HG02970 (cell line): ENCODE results near the gene TUBG1.

Source experiments
- ATAC-seq: cut with Tn5 transposase; IDR thresholded peaks from one replicate; pipeline ENCODE4 v1.9.1; 2021; ENCODE audit warnings: mild to moderate bottlenecking, moderate library complexity, moderate number of reproducible peaks; ENCODE audit not compliant: unreplicated experiment, low FRiP score

Gene TUBG1

DNA sequence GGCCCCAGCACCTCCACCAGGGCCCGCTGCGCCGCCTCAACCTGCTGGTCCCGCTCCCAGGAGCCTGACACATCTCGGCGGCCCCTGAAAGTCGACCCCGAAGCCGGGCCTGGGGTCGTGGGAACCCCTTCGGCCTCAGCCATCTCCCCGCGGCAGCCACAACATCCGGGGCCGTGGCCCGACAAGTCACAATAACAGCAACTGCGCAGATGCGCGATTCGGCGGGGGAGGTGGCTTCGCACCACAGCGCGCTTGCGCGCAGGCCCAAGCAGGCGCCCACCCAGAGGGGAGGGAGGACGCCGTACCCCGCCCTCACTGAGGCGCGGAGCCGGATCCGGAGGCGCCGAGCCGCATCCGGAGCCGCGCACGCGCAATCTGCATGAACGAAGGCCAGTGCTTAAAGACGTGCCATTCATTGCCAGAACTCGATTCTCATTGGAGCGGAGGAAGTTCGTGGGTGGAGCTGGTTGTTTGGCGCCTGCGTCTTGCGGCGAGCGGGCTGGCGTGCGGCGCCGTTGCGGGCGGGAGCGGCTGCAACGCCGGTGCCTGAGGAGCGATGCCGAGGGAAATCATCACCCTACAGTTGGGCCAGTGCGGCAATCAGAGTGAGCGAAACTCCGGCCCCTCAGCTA lies at the start of gene TUBG1, which contains the start of gene RETREG3:
Gene TUBG1 (plus strand): TSS at position 502 of the 632 bp plus-strand sequence. CDS start 55 bp downstream, at position 557.
Gene RETREG3 (minus strand): TSS at position 193 of the 632 bp plus-strand sequence. CDS start 50 bp downstream, at position 143.
- peak; percentile 96 for ATAC-seq

GRCh38 chr17:42560246-42560645 lies 49.2 kb upstream of the TUBG1 start:
- no peak for ATAC-seq

- ATAC-seq = no peak
These were observed 47.5 kb upstream of the TUBG1 start, which contains the start of gene COASY for GRCh38 chr17:42561897-42562387. Gene COASY (plus strand): TSS chr17:42562148. CDS start chr17:42562623, 475 bp downstream.

- ATAC-seq = no peak
These were observed 46.9 kb upstream of the TUBG1 start for GRCh38 chr17:42562388-42563142.

DNA sequence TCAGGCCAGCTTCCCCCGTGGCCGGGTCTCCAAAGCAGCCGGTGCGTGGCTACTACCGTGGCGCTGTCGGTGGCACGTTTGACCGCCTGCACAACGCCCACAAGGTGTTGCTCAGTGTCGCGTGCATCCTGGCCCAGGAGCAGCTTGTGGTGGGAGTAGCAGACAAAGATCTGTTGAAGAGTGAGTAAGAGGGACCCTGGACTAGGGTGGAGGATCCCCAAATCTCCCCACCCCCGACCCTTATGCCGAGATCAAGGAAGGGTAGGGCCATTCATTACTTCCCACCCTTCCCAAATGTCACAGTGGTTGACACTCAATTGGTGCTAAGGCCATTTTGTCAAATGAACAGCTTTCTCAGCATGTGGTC lies 46.4 kb upstream of the TUBG1 start:
- ATAC-seq = no peak

GRCh38 chr17:42563543-42563942 lies 45.9 kb upstream of the TUBG1 start:
- no peak for ATAC-seq

DNA sequence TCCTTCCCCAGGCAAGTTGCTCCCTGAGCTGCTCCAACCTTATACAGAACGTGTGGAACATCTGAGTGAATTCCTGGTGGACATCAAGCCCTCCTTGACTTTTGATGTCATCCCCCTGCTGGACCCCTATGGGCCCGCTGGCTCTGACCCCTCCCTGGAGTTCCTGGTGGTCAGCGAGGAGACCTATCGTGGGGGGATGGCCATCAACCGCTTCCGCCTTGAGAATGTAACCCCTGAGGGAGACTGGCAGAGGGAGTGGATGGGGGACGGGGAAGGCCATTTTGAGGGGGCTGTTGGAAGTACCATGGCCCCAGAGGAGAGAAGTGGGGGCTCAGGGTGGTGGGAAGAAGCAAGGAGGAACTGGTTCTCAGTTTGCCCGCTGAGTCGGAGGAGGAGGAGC lies 45.5 kb upstream of the TUBG1 start:
- ATAC-seq = no peak

GRCh38 chr17:42564815-42565522 lies 44.5 kb upstream of the TUBG1 start:
- ATAC-seq = no peak

DNA sequence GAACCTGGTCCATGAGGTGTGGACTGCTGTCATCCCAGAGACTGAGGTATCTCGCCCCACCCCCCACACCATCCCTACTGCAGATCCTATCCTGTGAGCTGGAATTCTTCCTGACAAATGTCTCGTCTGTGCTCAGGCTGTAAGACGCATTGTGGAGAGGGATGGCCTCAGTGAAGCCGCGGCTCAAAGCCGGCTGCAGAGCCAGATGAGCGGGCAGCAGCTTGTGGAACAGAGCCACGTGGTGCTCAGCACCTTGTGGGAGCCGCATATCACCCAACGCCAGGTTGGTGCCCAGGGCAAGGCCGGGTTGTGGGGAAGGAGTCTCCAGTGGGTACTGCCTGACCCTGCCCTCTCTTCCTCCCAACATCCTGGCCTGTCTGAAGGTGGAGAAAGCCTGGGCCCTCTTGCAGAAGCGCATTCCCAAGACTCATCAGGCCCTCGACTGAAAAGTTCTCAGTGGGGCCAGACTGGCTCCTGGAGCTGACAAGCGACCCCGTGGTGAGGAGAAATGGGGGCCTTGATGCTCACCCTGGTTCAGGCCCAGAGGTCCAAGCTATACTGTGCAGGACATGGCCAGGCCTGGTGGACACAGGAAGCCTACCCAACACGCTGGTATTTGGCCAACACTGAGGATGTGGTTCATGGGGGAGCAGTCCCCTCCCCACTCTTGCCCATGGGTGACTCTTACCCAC lies 43.8 kb upstream of the TUBG1 start:
- ATAC-seq = no peak

GRCh38 chr17:42566215-42566882 lies 43.1 kb upstream of the TUBG1 start:
- ATAC-seq = no peak

DNA sequence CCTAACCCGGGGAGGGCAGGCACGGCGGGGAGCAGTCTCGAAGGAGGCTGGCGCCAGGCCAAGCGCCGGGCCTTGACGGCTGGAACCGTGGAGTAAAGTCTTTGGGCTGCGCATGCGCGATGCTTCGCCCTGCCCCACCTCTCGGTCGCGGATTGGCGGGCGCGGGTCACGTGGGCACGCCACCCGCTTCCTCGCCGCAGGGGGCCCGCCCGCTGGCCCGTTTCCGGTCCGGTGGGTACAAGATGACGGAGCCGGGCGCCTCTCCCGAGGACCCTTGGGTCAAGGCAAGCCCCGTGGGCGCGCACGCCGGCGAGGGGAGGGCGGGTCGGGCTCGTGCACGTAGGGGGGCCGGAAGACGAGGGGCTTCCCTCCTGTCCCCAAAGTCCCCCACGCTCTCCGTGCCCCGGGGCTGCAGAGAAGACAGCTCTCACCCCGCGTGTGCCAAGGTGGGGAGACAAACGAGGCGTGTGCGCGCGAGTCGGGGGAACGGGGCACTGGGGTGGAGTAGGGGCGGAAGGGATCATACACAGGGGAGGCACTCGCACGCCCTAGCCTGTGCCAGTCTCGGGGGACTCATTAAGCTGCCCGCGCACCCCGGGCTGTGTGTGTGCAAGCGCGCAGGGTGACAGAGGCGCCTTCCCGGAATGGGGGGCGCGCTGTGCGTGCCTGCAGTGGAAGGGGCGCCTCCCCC lies 42.5 kb upstream of the TUBG1 start, which contains the start of gene MLX:
Gene MLX (plus strand): TSS at position 218 of the 691 bp plus-strand sequence. CDS start 25 bp downstream, at position 243.
- ATAC-seq = peak; percentile 74

DNA sequence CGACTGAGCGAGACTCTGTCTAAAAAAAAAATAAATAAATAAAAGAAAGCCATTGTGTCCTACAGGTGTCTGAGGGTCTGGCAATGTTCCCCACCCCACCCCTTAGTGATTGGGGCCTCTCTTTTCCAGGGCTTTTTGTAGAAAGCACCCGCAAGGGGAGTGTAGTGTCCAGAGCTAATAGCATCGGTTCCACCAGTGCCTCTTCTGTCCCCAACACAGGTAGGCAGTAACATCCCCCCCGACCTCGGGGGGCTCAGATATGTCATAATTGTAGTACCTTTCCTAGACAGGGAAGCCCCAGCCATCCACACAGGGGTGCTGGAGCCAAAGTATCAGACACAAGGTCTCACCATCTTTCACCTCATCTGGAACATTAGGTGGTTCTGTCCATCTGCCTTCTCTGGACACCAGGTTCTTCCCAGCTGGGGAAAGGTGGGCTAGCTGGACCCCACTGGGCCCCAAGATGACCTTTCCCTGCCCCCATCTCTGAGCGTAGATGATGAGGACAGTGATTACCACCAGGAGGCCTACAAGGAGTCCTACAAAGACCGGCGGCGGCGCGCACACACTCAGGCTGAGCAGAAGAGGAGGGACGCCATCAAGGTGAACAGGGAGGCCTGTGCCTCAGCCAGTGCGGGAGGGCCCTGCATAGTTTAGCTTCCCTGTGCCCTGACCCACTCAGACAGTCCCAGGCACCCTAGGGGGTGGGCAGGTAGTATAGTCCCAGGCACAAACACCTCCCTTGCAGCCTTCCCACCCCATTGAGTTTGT lies 41.0 kb upstream of the TUBG1 start:
- no peak for ATAC-seq

GRCh38 chr17:42571435-42572225 lies 37.9 kb upstream of the TUBG1 start:
- no peak for ATAC-seq

GRCh38 chr17:42573095-42573494 lies 36.4 kb upstream of the TUBG1 start:
- ATAC-seq = no peak

DNA sequence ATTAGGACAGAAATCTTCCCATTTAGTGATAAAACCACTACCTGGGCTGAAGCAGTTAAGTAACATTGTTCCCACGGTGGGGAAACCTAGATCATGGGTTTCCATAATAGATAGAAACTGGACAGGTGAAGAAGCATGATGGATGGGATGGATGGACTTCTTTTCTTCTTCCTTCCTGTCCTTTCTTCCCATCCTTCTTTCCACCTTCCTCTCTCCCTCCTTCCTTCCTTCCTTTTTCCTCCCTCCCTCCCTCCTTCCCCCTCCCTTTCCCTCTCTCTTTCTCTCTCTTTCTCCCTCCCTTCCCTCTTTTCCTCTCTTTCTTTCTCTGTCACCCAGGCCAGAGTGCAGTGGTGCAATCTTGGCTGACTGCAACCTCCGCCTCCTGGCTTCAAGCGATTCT lies 35.0 kb upstream of the TUBG1 start:
- no peak for ATAC-seq

GRCh38 chr17:42577140-42577531 lies 32.3 kb upstream of the TUBG1 start:
- no peak for ATAC-seq

DNA sequence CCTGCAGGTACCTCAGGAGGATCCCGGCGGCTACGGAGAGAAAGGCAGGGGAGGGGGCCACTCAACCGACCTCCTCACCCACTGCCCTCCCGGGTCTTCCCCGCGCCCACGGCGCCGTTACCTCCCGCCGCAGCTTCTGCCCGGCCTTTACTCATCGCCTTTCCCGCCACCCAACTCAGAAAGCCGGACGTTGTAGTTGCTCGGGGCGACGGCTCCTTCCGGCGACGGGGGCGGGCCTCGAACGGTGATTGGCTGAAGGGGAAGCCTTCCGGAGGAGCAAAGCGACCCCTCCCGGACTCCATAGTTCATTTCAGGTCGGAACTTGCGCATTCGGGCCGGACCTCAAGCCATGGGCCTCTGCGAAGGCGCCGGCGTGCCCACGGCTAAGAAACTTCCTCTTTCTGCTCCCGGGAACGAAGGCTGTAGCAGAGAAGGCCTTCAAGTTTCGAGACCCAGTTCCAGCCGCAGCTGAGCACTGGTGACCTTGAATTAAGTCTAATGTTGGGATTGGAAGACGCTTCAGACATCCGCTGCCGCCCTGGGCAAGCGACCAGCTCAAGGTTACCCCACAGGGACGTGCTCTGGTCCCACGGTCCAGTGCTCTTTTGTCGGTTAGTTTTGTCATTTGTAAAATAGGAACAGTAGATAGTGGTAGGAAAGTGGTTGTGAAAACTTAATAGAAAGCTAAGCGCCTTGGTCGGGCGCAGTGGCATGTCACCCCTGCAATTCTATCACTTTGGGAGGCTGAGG lies 31.8 kb upstream of the TUBG1 start, which contains the start of gene PSMC3IP:
Gene PSMC3IP (minus strand): TSS at position 198 of the 750 bp plus-strand sequence. CDS start 43 bp downstream, at position 155.
- ATAC-seq = peak; percentile 62
